ENCODE measurements around the gene WDR4.
"Not testable (repeated sequence)": the region's sequence is repeated elsewhere in the genome, so short reads cannot be mapped to it uniquely, and the experiment has no call there.

WDR4 gene

GRCh38 chr21:42878678-42878992 lies 704 bp downstream of the WDR4 start:
- no peak for DNase-seq (ENCODE audit: low spot score)

GRCh38 chr21:42875811-42876210 lies 3.5 kb downstream of the WDR4 start:
- DNase-seq (ENCODE audit: low spot score) = not testable (repeated sequence)

- no peak for DNase-seq (ENCODE audit: low spot score)
These were observed 6.2 kb downstream of the WDR4 start for GRCh38 chr21:42873096-42873495.

GRCh38 chr21:42868196-42868595 lies 11.1 kb downstream of the WDR4 start:
- no peak for DNase-seq (ENCODE audit: low spot score)

- peak; percentile 36 for DNase-seq (ENCODE audit: low spot score)
These were observed 13.6 kb downstream of the WDR4 start for GRCh38 chr21:42865776-42866160.

- peak; percentile 54 for DNase-seq (ENCODE audit: low spot score)
These were observed 14.2 kb downstream of the WDR4 start for GRCh38 chr21:42864815-42865775.

GRCh38 chr21:42864286-42864685 lies 15.1 kb downstream of the WDR4 start:
- no peak for DNase-seq (ENCODE audit: low spot score)

- DNase-seq (ENCODE audit: low spot score) = no peak
These were observed 15.9 kb downstream of the WDR4 start for GRCh38 chr21:42863504-42863870.

GRCh38 chr21:42862774-42863503 lies 16.4 kb downstream of the WDR4 start:
- no peak for DNase-seq (ENCODE audit: low spot score)

- DNase-seq (ENCODE audit: low spot score) = no peak
These were observed 17.4 kb downstream of the WDR4 start for GRCh38 chr21:42861848-42862400.

- no peak for DNase-seq (ENCODE audit: low spot score)
These were observed 18.0 kb downstream of the WDR4 start for GRCh38 chr21:42861311-42861847.

- no peak for DNase-seq (ENCODE audit: low spot score)
These were observed 19.0 kb downstream of the WDR4 start for GRCh38 chr21:42860345-42860744.

- no peak for DNase-seq (ENCODE audit: low spot score)
These were observed 19.5 kb downstream of the WDR4 start for GRCh38 chr21:42859891-42860230.

GRCh38 chr21:42858957-42859890 lies 20.1 kb downstream of the WDR4 start:
- DNase-seq (ENCODE audit: low spot score) = no peak

GRCh38 chr21:42858185-42858847 lies 21.0 kb downstream of the WDR4 start:
- DNase-seq (ENCODE audit: low spot score) = no peak

GRCh38 chr21:42857216-42857615 lies 22.1 kb downstream of the WDR4 start:
- no peak for DNase-seq (ENCODE audit: low spot score)

- DNase-seq (ENCODE audit: low spot score) = no peak
These were observed 23.4 kb downstream of the WDR4 start for GRCh38 chr21:42855937-42856335.

GRCh38 chr21:42855171-42855936 lies 24.0 kb downstream of the WDR4 start:
- no peak for DNase-seq (ENCODE audit: low spot score)

GRCh38 chr21:42854246-42855010 lies 24.9 kb downstream of the WDR4 start:
- no peak for DNase-seq (ENCODE audit: low spot score)

GRCh38 chr21:42853621-42854020 lies 25.7 kb downstream of the WDR4 start:
- DNase-seq (ENCODE audit: low spot score) = no peak

All from globus pallidus (tissue), 1 donor.